Measurements from ENCODE around the gene CROCC2.

CROCC2 gene

DNA sequence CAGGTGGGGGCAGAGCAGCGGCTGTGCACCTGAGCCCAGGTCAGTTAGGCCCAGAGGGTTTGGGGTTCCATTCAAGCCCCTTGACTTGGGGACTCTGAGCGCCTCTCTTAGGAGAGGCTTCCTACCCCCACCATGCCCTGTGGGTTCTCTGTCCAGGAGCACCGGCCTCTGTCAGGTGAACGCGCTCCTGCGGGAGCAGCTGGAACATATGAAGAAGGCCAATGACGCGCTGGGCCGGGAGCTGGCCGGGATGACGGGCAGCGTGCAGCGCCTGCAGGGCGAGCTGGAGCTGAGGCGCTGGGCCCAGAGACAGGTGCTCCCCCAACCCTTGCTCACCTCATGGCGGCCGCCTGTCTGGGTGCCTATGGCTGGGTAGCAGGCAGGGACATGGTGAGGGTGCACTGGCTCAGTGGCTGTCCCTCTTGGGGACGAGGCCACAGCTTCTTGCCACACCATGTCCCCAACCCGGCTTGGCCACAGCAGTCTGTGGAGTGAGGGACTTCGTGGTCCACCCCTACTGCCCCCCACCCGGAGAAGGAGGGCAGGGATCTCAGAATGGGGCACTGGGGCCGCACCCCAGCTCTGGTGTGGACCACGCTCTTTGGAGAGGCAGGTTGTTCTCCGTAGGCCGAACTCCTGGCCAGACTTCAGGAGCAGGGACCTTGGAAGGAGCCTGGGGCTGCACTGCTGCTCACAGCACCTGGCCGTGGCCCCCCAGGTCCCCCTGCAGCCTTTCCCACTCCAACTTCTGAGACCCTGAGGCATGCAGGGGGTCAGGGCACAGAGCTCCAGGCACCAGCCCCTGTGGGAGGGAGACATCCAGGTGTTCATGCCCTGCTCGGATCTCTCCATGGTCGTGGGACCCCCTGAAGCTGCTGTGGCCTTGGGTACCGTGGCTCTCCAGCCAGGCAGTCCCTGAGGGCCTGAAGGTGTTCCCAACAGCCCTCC is 19.7 kb downstream of the CROCC2 start:
- DNase-seq = no peak
- POLR2A ChIA-PET = no interaction called here
- 95% methylated on average over 29 of the region's 29 CpGs for WGBS (ENCODE audit: insufficient coverage)
- CTCF ChIA-PET = interaction anchor here (1.5 kb wide), 1 partner anchor 12 kb away, joined by 5 read pairs; no protein-coding TSS in a partner anchor
- Histone ChIP-seq H3K4me1 (ENCODE audit: control extremely low read depth in 1 of 4, control insufficient read depth in 4 of 4, insufficient read depth in 4 of 4, low read length in 3 of 4) (no peaks in the 10 kb centered on the region), H3K27ac (ENCODE audit: insufficient read depth in 1 of 2, low read depth in 1 of 2, low read length in 2 of 2, poor library complexity in 1 of 2, severe bottlenecking in 2 of 2) (no peak overlapping the region), H3K4me3 (ENCODE audit: control insufficient read depth in 1 of 7, extremely low read depth in 1 of 7, insufficient read depth in 4 of 7, low read depth in 2 of 7, low read length in 6 of 7) (no peak overlapping the region), H3K9me3 (ENCODE audit: control extremely low read depth in 1 of 5, control insufficient read depth in 4 of 5, insufficient read depth in 2 of 5, low read depth in 1 of 5, low read length in 4 of 5) (no peaks in the 10 kb centered on the region), H3K27me3 (replicated peaks in 2 of 5; ENCODE audit: control insufficient read depth in 4 of 5, insufficient read depth in 5 of 5, low read length in 4 of 5) (peaks cover 0 to 8% (median 0%) of the 10 kb centered on the region in 5 experiments), H3K36me3 (ENCODE audit: control insufficient read depth in 4 of 4, insufficient read depth in 4 of 4, low read length in 3 of 4) (no peaks in the 10 kb centered on the region)

- H3K4me1 ChIP-seq (ENCODE audit: control extremely low read depth in 1 of 4, control insufficient read depth in 4 of 4, insufficient read depth in 4 of 4, low read length in 3 of 4) = no peaks in the 10 kb centered on the region
- no peaks in the 10 kb centered on the region for H3K36me3 ChIP-seq (ENCODE audit: control insufficient read depth in 4 of 4, insufficient read depth in 4 of 4, low read length in 3 of 4)
- no peak overlapping the region for H3K27ac ChIP-seq (ENCODE audit: insufficient read depth in 1 of 2, low read depth in 1 of 2, low read length in 2 of 2, poor library complexity in 1 of 2, severe bottlenecking in 2 of 2)
- POLR2A ChIA-PET = interaction anchor here (0.6 kb wide), 1 partner anchor 653 kb away, joined by 3 read pairs; no protein-coding TSS in a partner anchor
- no peak for DNase-seq
- 78% methylated on average over 36 of the region's 38 CpGs for WGBS (ENCODE audit: insufficient coverage)
- CTCF ChIA-PET = interaction anchor here (0.6 to 1.5 kb wide), 3 partner anchors 13 to 57 kb away, joined by 3 to 5 read pairs (median 3); no protein-coding TSS in a partner anchor
- H3K4me3 ChIP-seq (ENCODE audit: control insufficient read depth in 1 of 7, extremely low read depth in 1 of 7, insufficient read depth in 4 of 7, low read depth in 2 of 7, low read length in 6 of 7) = no peak overlapping the region
- H3K27me3 ChIP-seq (replicated peaks in 2 of 5; ENCODE audit: control insufficient read depth in 4 of 5, insufficient read depth in 5 of 5, low read length in 4 of 5) = peaks cover 0 to 8% (median 0%) of the 10 kb centered on the region in 5 experiments
- H3K9me3 ChIP-seq (ENCODE audit: control extremely low read depth in 1 of 5, control insufficient read depth in 4 of 5, insufficient read depth in 2 of 5, low read depth in 1 of 5, low read length in 4 of 5) = no peaks in the 10 kb centered on the region
These were observed 20.6 kb downstream of the CROCC2 start for GRCh38 chr2:240926516-240927389.

DNA sequence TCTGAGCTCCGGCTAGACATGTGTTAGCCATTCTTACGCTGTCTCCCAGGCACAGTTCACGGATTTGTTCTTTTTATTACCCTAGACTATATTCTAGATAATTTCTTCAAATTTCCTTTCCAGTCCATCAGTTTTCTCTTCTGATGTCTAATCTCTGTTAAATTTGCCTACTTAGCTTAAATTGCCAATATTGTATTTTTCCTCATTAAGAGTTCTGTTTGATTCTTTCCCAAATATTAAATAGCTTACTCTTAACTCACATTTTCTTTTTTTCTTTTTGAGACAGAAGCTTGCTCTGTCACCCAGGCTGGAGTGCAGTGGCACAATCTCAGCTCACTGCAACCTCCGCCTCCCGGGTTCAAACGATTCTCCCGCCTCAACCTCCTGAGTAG is 21.2 kb downstream of the CROCC2 start:
- Histone ChIP-seq H3K9me3 (ENCODE audit: control extremely low read depth in 1 of 5, control insufficient read depth in 4 of 5, insufficient read depth in 2 of 5, low read depth in 1 of 5, low read length in 4 of 5) (no peaks in the 10 kb centered on the region), H3K36me3 (ENCODE audit: control insufficient read depth in 4 of 4, insufficient read depth in 4 of 4, low read length in 3 of 4) (no peaks in the 10 kb centered on the region), H3K27ac (ENCODE audit: insufficient read depth in 1 of 2, low read depth in 1 of 2, low read length in 2 of 2, poor library complexity in 1 of 2, severe bottlenecking in 2 of 2) (no peak overlapping the region), H3K4me1 (ENCODE audit: control extremely low read depth in 1 of 4, control insufficient read depth in 4 of 4, insufficient read depth in 4 of 4, low read length in 3 of 4) (no peaks in the 10 kb centered on the region), H3K27me3 (replicated peaks in 2 of 5; ENCODE audit: control insufficient read depth in 4 of 5, insufficient read depth in 5 of 5, low read length in 4 of 5) (peaks cover 0 to 8% (median 0%) of the 10 kb centered on the region in 5 experiments), H3K4me3 (ENCODE audit: control insufficient read depth in 1 of 7, extremely low read depth in 1 of 7, insufficient read depth in 4 of 7, low read depth in 2 of 7, low read length in 6 of 7) (no peak overlapping the region)
- ChIA-PET POLR2A (interaction anchor here (0.6 kb wide), 1 partner anchor 653 kb away, joined by 3 read pairs; no protein-coding TSS in a partner anchor), CTCF (interaction anchor here (0.6 to 1.5 kb wide), 3 partner anchors 13 to 57 kb away, joined by 3 to 5 read pairs (median 3); no protein-coding TSS in a partner anchor)
- DNase-seq = no peak
- 94% methylated on average over 7 of the region's 7 CpGs for WGBS (ENCODE audit: insufficient coverage)

DNA sequence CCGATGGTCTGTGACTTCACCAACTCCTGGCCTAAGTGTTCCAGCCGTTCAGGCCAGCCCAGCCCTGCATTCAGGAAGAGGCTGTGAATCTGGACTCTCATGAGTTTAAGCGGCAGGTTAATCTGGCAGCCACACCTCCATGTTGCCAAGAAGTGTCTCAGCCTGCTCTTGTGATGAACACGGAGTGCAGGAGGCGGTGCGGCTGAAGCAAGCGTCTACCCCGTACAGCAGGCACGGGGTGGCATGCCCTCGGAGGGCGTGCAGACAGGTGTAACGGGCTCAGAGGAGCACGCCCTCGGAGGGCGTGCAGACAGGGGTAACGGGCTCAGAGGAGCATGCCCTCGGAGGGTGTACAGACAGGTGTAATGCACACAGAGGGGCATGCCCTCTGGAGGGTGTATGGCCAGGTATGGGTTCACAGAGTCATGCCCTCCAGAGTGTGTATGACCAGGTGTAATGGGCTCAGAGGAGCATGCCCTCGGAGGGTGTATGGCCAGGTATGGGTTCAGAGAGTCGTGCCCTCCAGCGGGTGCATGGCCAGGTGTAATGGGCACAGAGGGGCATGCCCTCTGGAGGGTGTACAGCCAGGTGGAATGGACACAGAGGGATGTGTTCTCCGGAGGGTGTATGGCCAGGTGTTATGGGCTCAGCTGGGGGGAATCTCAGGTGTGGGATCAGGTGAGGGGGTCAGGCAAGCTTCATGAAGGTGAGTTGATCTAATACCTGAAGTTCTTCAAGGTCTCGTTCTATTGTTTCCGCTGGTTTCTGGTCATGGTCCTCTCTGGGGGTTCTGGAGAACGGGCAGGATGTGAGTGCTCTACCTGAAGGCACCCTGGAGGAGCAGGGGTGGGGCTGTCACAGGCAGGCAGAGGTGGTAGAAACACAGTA is 22.6 kb downstream of the CROCC2 start:
- H3K27ac ChIP-seq (ENCODE audit: insufficient read depth in 1 of 2, low read depth in 1 of 2, low read length in 2 of 2, poor library complexity in 1 of 2, severe bottlenecking in 2 of 2) = no peak overlapping the region
- WGBS (ENCODE audit: insufficient coverage) = 96% methylated on average over 24 of the region's 24 CpGs
- POLR2A ChIA-PET = no interaction called here
- no peaks in the 10 kb centered on the region for H3K36me3 ChIP-seq (ENCODE audit: control insufficient read depth in 4 of 4, insufficient read depth in 4 of 4, low read length in 3 of 4)
- no peaks in the 10 kb centered on the region for H3K4me1 ChIP-seq (ENCODE audit: control extremely low read depth in 1 of 4, control insufficient read depth in 4 of 4, insufficient read depth in 4 of 4, low read length in 3 of 4)
- DNase-seq = no peak
- peaks cover 0 to 8% (median 0%) of the 10 kb centered on the region in 5 experiments for H3K27me3 ChIP-seq (replicated peaks in 2 of 5; ENCODE audit: control insufficient read depth in 4 of 5, insufficient read depth in 5 of 5, low read length in 4 of 5)
- H3K4me3 ChIP-seq (ENCODE audit: control insufficient read depth in 1 of 7, extremely low read depth in 1 of 7, insufficient read depth in 4 of 7, low read depth in 2 of 7, low read length in 6 of 7) = no peak overlapping the region
- CTCF ChIA-PET = interaction anchor here (0.9 kb wide), 1 partner anchor 14 kb away, joined by 5 read pairs; no protein-coding TSS in a partner anchor
- no peaks in the 10 kb centered on the region for H3K9me3 ChIP-seq (ENCODE audit: control extremely low read depth in 1 of 5, control insufficient read depth in 4 of 5, insufficient read depth in 2 of 5, low read depth in 1 of 5, low read length in 4 of 5)

DNA sequence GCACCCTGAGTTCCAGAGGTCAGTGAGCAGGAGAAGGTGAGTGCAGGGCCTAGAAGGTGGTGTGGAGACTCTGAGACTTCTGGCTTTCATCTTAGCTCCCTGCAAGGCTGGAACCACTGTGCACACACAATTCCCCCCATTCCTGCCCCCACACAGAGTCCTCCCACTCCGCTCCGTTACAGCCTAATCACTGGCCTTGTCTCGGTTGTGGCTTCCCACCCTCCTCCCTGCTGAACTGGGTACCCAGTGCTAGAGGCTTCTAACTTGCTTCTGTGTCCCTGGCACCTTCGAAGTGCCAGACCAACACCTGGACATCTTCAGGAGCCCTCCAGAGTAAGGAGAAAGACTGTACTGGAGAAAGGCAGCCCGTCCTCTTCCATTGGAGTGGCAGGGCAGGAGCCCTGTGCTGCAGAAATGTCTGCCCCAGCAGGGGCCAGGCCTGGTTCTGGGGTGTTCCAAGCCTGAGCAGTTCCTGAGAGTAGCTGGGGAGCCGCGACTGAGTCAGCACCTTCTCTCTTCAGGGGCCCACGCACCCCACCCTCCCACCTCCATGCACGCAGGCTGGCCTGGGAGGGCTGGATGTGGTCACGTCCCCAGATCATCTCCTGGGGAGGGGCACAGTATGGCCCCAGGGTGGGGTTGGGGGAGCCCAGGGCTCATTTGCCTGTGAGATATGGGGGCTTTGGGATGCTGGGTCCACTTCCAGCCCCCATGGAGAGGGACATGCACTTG is 23.4 kb downstream of the CROCC2 start:
- POLR2A ChIA-PET = no interaction called here
- H3K4me3 ChIP-seq (ENCODE audit: control insufficient read depth in 1 of 7, extremely low read depth in 1 of 7, insufficient read depth in 4 of 7, low read depth in 2 of 7, low read length in 6 of 7) = no peak overlapping the region
- no peaks in the 10 kb centered on the region for H3K9me3 ChIP-seq (ENCODE audit: control extremely low read depth in 1 of 5, control insufficient read depth in 4 of 5, insufficient read depth in 2 of 5, low read depth in 1 of 5, low read length in 4 of 5)
- H3K27me3 ChIP-seq (replicated peaks in 2 of 5; ENCODE audit: control insufficient read depth in 4 of 5, insufficient read depth in 5 of 5, low read length in 4 of 5) = peaks cover 0 to 8% (median 0%) of the 10 kb centered on the region in 5 experiments
- whole genome bisulfite sequencing (ENCODE audit: insufficient coverage) = 98% methylated on average over 6 of the region's 10 CpGs
- H3K4me1 ChIP-seq (ENCODE audit: control extremely low read depth in 1 of 4, control insufficient read depth in 4 of 4, insufficient read depth in 4 of 4, low read length in 3 of 4) = no peaks in the 10 kb centered on the region
- no peak for DNase-seq
- CTCF ChIA-PET = no interaction called here
- H3K27ac ChIP-seq (ENCODE audit: insufficient read depth in 1 of 2, low read depth in 1 of 2, low read length in 2 of 2, poor library complexity in 1 of 2, severe bottlenecking in 2 of 2) = no peak overlapping the region
- H3K36me3 ChIP-seq (ENCODE audit: control insufficient read depth in 4 of 4, insufficient read depth in 4 of 4, low read length in 3 of 4) = no peaks in the 10 kb centered on the region

DNA sequence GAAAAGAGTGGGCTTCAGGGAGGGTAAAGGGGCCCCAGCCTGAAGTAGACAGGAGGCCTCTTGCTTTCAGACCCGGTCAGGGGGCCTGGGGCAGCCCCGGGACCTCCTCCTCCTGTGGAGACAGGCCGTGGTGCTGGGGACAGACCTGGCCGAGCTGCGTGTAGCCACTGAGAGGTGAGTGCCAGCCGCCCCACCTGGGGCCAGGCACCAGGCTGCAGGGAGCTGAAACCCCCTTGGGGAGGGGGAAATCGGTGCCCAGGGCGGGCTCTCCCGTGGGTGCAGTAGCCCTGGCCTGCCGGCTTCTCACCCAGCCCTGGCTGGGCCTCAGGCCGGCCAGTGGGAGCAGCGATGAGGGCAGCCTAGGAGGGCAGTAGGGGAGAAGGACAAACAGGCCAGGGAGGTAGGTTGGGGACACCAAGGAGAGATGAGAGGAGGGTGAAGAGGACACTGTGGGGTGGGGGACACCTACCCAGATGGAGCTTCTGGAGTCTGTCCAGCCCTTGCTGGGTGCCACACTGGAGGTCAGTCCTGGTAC is 24.0 kb downstream of the CROCC2 start:
- ChIA-PET CTCF (no interaction called here), POLR2A (interaction anchor here (1.0 kb wide), 1 partner anchor 26 kb away, joined by 3 read pairs; no protein-coding TSS in a partner anchor)
- Histone ChIP-seq H3K27ac (ENCODE audit: insufficient read depth in 1 of 2, low read depth in 1 of 2, low read length in 2 of 2, poor library complexity in 1 of 2, severe bottlenecking in 2 of 2) (no peak overlapping the region), H3K27me3 (replicated peaks in 2 of 5; ENCODE audit: control insufficient read depth in 4 of 5, insufficient read depth in 5 of 5, low read length in 4 of 5) (peaks cover 0 to 8% (median 0%) of the 10 kb centered on the region in 5 experiments), H3K9me3 (ENCODE audit: control extremely low read depth in 1 of 5, control insufficient read depth in 4 of 5, insufficient read depth in 2 of 5, low read depth in 1 of 5, low read length in 4 of 5) (no peaks in the 10 kb centered on the region), H3K36me3 (ENCODE audit: control insufficient read depth in 4 of 4, insufficient read depth in 4 of 4, low read length in 3 of 4) (no peaks in the 10 kb centered on the region), H3K4me3 (ENCODE audit: control insufficient read depth in 1 of 7, extremely low read depth in 1 of 7, insufficient read depth in 4 of 7, low read depth in 2 of 7, low read length in 6 of 7) (no peak overlapping the region), H3K4me1 (ENCODE audit: control extremely low read depth in 1 of 4, control insufficient read depth in 4 of 4, insufficient read depth in 4 of 4, low read length in 3 of 4) (no peaks in the 10 kb centered on the region)
- 97% methylated on average over 9 of the region's 12 CpGs for WGBS (ENCODE audit: insufficient coverage)
- DNase-seq = no peak
